Subcutaneous abdominal adipose tissue (tissue), 5 donors: ENCODE measurements around the gene RASL11B.

Experiments used
- H3K27ac ChIP-seq: one replicate; pipeline ENCODE4 v1.7.0; 2013; ENCODE audit warnings: low read depth, mild to moderate bottlenecking, inconsistent platforms, low read length, moderate library complexity
- H3K27me3 ChIP-seq, 5 donors: one replicate each; pipeline ENCODE4 v1.7.0; 2013; ENCODE audit warnings: low read length in 5 of 5, inconsistent platforms in 1 of 5; ENCODE audit not compliant: control insufficient read depth in 5 of 5, insufficient read depth in 4 of 5
- H3K36me3 ChIP-seq, 5 donors: one replicate each; pipeline ENCODE4 v1.7.0; 2013; ENCODE audit warnings: low read length in 5 of 5; ENCODE audit not compliant: control insufficient read depth in 5 of 5, insufficient read depth in 5 of 5
- H3K4me1 ChIP-seq, 5 donors: one replicate each; pipeline ENCODE4 v1.7.0; 2013; ENCODE audit warnings: low read length in 5 of 5, mild to moderate bottlenecking in 3 of 5, moderate library complexity in 1 of 5; ENCODE audit not compliant: control insufficient read depth in 5 of 5, insufficient read depth in 5 of 5
- H3K4me3 ChIP-seq, 5 donors: one replicate each; pipeline ENCODE4 v1.7.0; 2013; ENCODE audit warnings: low read length in 5 of 5, low read depth in 1 of 5
- H3K9ac ChIP-seq, 5 donors: one replicate each; pipeline ENCODE4 v1.7.0; 2013; ENCODE audit warnings: low read length in 5 of 5, mild to moderate bottlenecking in 4 of 5, moderate library complexity in 3 of 5
- H3K9me3 ChIP-seq, 5 donors: one replicate each; pipeline ENCODE4 v1.7.0; 2013; ENCODE audit warnings: low read length in 5 of 5; ENCODE audit not compliant: control insufficient read depth in 5 of 5
- donor health status: healthy.
- donor health status: healthy.
- donor health status: healthy.
- donor health status: healthy.
- donor health status: healthy.

Gene RASL11B

DNA sequence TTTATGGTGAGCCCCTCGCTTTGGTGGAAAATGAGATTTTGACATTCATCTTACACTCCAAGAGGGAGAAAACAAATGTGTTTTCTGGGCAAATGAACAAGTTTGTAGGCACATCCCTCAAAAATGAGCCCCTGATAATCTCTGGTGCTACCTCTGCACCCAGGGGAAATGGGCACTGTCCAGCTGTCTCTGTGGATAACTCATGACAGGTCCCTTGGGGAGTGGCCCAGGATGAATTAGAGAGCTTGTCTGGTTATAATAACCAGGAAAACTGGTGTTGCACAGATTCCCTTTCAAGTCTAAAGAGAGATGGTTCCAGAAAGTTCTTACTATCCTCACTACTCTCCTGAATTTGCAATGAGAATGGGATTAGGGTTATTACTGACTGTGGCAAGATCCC lies 7.5 kb downstream of the RASL11B start:
- Histone ChIP-seq H3K4me1 (peaks cover 0 to 19% (median 14%) of the 10 kb centered on the region in 5 donors), H3K9ac (no peak overlapping the region), H3K27me3 (no peaks in the 10 kb centered on the region), H3K27ac (no peak overlapping the region), H3K36me3 (peaks cover 0 to 5% (median 0%) of the 10 kb centered on the region in 5 donors), H3K4me3 (no peak overlapping the region), H3K9me3 (no peaks in the 10 kb centered on the region)

- no peak overlapping the region for H3K4me3 ChIP-seq
- no peak overlapping the region for H3K27ac ChIP-seq
- peaks cover 0 to 5% (median 0%) of the 10 kb centered on the region in 5 donors for H3K36me3 ChIP-seq
- no peak overlapping the region for H3K9ac ChIP-seq
- no peaks in the 10 kb centered on the region for H3K9me3 ChIP-seq
- H3K27me3 ChIP-seq: no peaks in the 10 kb centered on the region
- peaks cover 0 to 13% (median 8%) of the 10 kb centered on the region in 5 donors for H3K4me1 ChIP-seq
Measured at GRCh38 chr4:52870225-52870624, 8.1 kb downstream of the RASL11B start.

- no peaks in the 10 kb centered on the region for H3K27me3 ChIP-seq
- no peak overlapping the region for H3K27ac ChIP-seq
- no peak overlapping the region for H3K4me3 ChIP-seq
- H3K36me3 ChIP-seq: peaks cover 0 to 5% (median 0%) of the 10 kb centered on the region in 5 donors
- H3K9me3 ChIP-seq: no peaks in the 10 kb centered on the region
- peaks cover 0 to 11% (median 7%) of the 10 kb centered on the region in 5 donors for H3K4me1 ChIP-seq
- H3K9ac ChIP-seq: no peak overlapping the region
Measured at GRCh38 chr4:52873191-52873590, 11.1 kb downstream of the RASL11B start.

DNA sequence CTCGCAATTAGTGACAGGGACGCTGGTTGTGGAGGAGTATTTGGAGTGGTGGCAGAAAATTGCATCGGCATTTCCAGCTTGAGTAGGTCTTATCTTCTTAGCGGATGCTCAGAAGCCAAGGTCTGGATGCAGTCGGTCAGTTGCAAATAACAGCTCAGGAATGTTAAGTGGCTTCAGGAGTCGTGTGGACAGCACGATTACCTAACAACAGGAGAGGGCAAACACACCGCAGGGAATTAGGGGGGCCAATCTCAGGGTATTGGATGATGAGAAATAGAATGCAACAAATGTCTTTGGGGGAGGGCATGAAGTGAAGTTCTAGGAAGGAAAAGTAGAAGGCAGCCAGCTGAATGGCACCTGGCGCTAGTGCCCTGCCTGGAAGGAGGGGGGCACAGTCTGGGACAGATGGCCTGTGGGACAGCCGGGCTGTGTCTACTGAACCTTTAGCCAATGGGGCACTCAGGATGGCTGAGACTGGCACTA lies 11.8 kb downstream of the RASL11B start:
- no peak overlapping the region for H3K27ac ChIP-seq
- no peaks in the 10 kb centered on the region for H3K27me3 ChIP-seq
- no peak overlapping the region for H3K4me3 ChIP-seq

DNA sequence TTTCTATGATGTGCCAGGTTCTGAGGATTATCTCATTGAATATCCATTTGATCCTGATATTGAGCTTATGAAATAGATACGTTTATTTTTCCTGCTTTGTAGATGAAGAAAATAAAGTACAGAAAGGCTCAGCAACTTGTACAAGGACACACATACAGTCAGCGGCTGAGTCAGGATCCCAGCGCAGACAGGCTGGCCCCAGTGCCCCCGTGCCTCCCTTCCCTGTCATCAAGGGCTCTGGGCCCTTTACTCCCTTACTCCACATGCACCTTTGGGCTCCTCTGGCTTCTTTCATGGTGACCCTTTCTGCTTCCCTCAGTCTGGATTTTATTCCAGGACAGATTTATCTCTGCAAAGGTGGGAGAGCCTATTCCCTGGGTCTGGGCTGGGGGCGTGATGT lies 12.8 kb downstream of the RASL11B start:
- peaks cover 0 to 5% (median 0%) of the 10 kb centered on the region in 5 donors for H3K36me3 ChIP-seq
- H3K27me3 ChIP-seq: no peaks in the 10 kb centered on the region
- no peak overlapping the region for H3K9ac ChIP-seq
- H3K4me1 ChIP-seq: peaks cover 0 to under 1% (median 0%) of the 10 kb centered on the region in 5 donors
- no peaks in the 10 kb centered on the region for H3K9me3 ChIP-seq
- no peak overlapping the region for H3K4me3 ChIP-seq
- no peak overlapping the region for H3K27ac ChIP-seq

More for the DNA sequence above, 11.8 kb downstream of the RASL11B start:
- H3K4me1 ChIP-seq: peaks cover 0 to 10% (median 7%) of the 10 kb centered on the region in 5 donors
- no peak overlapping the region for H3K9ac ChIP-seq
- peaks cover 0 to 5% (median 0%) of the 10 kb centered on the region in 5 donors for H3K36me3 ChIP-seq
- no peaks in the 10 kb centered on the region for H3K9me3 ChIP-seq

DNA sequence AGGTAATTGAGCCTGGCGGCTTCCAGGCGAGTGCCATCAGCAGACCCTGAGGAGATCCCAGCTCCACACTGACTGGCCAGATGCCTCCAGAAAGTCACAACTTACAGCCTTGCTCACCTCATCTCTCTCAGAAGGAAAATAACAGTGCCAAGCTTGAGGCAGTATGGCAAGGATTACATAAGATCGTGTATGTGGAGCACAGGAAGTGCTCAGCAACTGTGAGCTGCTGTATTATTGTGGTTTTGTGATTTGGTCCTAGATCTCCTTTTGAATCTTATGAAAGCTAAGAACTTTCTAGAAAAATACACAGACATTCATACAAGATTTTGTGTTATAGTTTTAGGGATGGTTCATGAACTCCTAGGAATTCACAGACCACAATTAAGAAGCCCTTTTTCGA lies 14.0 kb downstream of the RASL11B start:
- Histone ChIP-seq H3K4me1 (no peaks in the 10 kb centered on the region), H3K36me3 (peaks cover 0 to 5% (median 0%) of the 10 kb centered on the region in 5 donors), H3K4me3 (no peak overlapping the region), H3K27ac (no peak overlapping the region), H3K9me3 (no peaks in the 10 kb centered on the region), H3K27me3 (no peaks in the 10 kb centered on the region), H3K9ac (no peak overlapping the region)

- Histone ChIP-seq H3K9ac (no peak overlapping the region), H3K27ac (no peak overlapping the region), H3K36me3 (peaks cover 0 to 8% (median 0%) of the 10 kb centered on the region in 5 donors), H3K9me3 (no peaks in the 10 kb centered on the region), H3K4me1 (no peaks in the 10 kb centered on the region), H3K27me3 (no peaks in the 10 kb centered on the region), H3K4me3 (no peak overlapping the region)
Measured at GRCh38 chr4:52877036-52877435, 14.9 kb downstream of the RASL11B start.

DNA sequence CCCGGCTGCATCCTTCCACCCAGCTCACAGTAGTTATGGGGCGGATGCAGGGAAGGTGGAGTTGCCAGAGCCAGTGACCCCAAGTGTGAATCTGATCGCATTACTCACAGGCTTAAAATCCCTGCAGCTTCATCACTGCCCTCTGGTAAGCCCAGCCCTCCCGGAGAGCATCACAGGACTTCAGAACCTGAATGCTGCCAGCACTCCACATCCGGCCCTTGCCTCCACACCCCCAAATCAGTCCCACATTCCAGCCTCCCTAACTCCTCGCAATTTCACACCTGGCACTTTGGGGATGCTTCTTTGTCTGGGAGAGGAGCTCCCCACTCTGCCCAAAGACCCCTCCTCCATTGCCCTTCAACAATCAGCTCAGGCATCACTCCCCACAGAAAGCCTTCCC lies 15.6 kb downstream of the RASL11B start:
- Histone ChIP-seq H3K27ac (no peak overlapping the region), H3K4me3 (no peak overlapping the region), H3K9me3 (no peaks in the 10 kb centered on the region), H3K4me1 (no peaks in the 10 kb centered on the region), H3K27me3 (no peaks in the 10 kb centered on the region), H3K9ac (no peak overlapping the region), H3K36me3 (peaks cover 0 to 8% (median 0%) of the 10 kb centered on the region in 5 donors)

DNA sequence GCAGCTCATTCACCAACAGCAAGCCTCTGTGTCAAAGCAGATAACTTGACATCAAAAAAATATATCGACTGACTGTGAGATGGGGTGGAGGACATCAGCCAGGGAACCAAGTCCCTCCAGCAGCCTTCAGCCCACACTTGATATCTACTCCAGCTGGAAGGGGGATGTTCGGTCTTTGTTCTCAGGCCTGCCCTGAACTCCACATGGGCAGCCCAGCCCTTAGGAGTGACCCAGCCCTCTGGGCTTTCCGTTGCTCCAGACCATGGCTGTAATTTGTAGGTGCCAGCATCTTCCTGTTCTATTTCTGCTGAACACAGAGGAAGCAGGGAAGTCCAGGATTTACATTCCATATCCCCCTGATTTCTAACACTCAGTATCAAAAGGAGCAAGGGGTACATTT lies 17.4 kb downstream of the RASL11B start:
- Histone ChIP-seq H3K9me3 (no peaks in the 10 kb centered on the region), H3K4me3 (no peak overlapping the region), H3K9ac (no peak overlapping the region), H3K27ac (no peak overlapping the region), H3K27me3 (no peaks in the 10 kb centered on the region), H3K4me1 (no peaks in the 10 kb centered on the region), H3K36me3 (peaks cover 0 to 9% (median 6%) of the 10 kb centered on the region in 5 donors)

DNA sequence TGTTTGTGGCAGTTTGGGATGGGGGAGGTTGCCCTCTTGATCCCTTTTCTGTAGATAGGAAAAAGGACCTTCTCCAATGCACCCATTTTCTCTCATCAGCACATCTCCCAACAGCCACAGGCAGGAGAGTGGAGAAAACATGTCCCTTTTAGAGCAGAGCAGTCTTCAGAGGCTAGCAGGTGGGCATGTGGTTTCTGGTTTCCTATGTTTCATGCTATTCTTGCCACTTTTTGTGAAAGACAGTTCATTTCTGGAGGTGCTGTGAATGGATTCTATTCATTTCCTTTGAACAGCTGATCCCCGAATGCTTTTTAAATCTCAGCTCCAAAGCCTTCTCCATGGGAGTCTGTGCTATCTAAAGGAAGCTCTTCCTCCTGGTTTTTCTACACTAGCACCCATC lies 18.9 kb downstream of the RASL11B start:
- no peaks in the 10 kb centered on the region for H3K27me3 ChIP-seq

More for the DNA sequence above, 18.9 kb downstream of the RASL11B start:
- Histone ChIP-seq H3K9ac (no peak overlapping the region), H3K4me3 (no peak overlapping the region), H3K27ac (no peak overlapping the region), H3K4me1 (no peaks in the 10 kb centered on the region), H3K9me3 (no peaks in the 10 kb centered on the region), H3K36me3 (peaks cover 0 to 10% (median 7%) of the 10 kb centered on the region in 5 donors)
